Calu3 (cell line): ENCODE results near the gene OVAAL. TPM values are rescaled to one million over a fixed set of nuclear protein-coding genes. Genes with fewer than 3 reads are reported as not detected.

ENCODE experiments used
- BruUV-seq: library from RNA; stranded (reverse); fragments of 400-500 nt; replicated peaks from 2 replicates; lab custom pipeline; 2021; lab: Mats Ljungman, UMichigan
- CTCF ChIA-PET: fragments of 300-600 bp; sonication (Branson Sonifier 250); formaldehyde crosslinking; loops from one replicate; lab custom pipeline; 2022; ENCODE audit warnings: antibody characterized with exemption; lab: Charles Lee
- DNase-seq: peaks from one replicate; pipeline ENCODE4 v3.0.0; 2022
- H3K27ac Mint-ChIP-seq: one replicate; pipeline ENCODE4 v1.8.0; 2022; ENCODE audit warnings: mixed read lengths; ENCODE audit not compliant: unreplicated experiment
- H3K27me3 Mint-ChIP-seq: one replicate; pipeline ENCODE4 v1.8.0; 2022; ENCODE audit warnings: mixed read lengths; ENCODE audit not compliant: unreplicated experiment
- H3K36me3 Mint-ChIP-seq: one replicate; pipeline ENCODE4 v1.8.0; 2022; ENCODE audit warnings: mild to moderate bottlenecking, moderate library complexity, mixed read lengths; ENCODE audit not compliant: insufficient read depth, unreplicated experiment
- H3K4me1 Mint-ChIP-seq: one replicate; pipeline ENCODE4 v1.8.0; 2022; ENCODE audit warnings: mild to moderate bottlenecking, low read depth, mixed read lengths; ENCODE audit not compliant: unreplicated experiment
- H3K4me3 Mint-ChIP-seq: one replicate; pipeline ENCODE4 v1.8.0; 2022; ENCODE audit warnings: mild to moderate bottlenecking, low read depth, moderate library complexity, mixed read lengths; ENCODE audit not compliant: unreplicated experiment
- H3K9me3 Mint-ChIP-seq: one replicate; pipeline ENCODE4 v1.8.0; 2022; ENCODE audit warnings: low read depth, mixed read lengths; ENCODE audit not compliant: unreplicated experiment
- intact Hi-C: fragments of 100-400 bp; cut with micrococcal nuclease; formaldehyde crosslinking; loops from one replicate; pipeline ENCODE4 v1.10.0; 2022; ENCODE audit not compliant: unreplicated experiment
- total RNA-seq: library from RNA; stranded (reverse); gene quantifications from 2 replicates; pipeline ENCODE4 v1.2.3, GENCODE V29; 2022
- TF ChIP-seq, protein P1 (sequence below): fragments of 200-600 bp; IDR thresholded peaks from one replicate; pipeline ENCODE4 v1.8.0; 2022; ENCODE audit warnings: antibody characterized with exemption; ENCODE audit not compliant: unreplicated experiment

Gene OVAAL
- total RNA-seq, 1 experiment from 2014 or later = not detected

DNA sequence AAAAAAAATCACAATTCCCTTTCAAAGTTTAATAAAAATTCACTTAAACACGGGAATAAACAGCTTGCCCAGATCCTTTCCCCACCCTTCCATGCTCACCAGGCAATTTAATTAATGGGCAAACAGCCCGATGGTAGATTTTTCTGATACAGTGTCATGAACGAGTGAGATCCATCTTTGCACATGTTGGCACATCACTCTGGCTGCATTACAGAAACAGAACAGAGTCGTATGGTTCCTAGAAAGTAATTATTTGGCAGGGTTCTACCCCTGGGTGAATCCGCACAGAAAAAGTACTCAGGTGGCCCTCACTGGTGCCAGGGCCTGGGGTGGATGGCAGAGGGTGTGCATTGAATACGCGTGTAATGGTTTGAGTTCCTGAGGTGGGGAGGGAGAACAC lies 24.6 kb upstream of the OVAAL start:
- BruUV-seq = no TSS peak
- CTCF ChIA-PET = no interaction called here
- Mint-ChIP-seq H3K9me3 (no peaks in the 10 kb centered on the region), H3K27me3 (no peaks in the 10 kb centered on the region), H3K4me1 (peaks cover 17% of the 10 kb centered on the region), H3K36me3 (peaks cover 7% of the 10 kb centered on the region), H3K27ac (no peak overlapping the region), H3K4me3 (no peak overlapping the region)
- TF ChIP-seq, protein P1, sequence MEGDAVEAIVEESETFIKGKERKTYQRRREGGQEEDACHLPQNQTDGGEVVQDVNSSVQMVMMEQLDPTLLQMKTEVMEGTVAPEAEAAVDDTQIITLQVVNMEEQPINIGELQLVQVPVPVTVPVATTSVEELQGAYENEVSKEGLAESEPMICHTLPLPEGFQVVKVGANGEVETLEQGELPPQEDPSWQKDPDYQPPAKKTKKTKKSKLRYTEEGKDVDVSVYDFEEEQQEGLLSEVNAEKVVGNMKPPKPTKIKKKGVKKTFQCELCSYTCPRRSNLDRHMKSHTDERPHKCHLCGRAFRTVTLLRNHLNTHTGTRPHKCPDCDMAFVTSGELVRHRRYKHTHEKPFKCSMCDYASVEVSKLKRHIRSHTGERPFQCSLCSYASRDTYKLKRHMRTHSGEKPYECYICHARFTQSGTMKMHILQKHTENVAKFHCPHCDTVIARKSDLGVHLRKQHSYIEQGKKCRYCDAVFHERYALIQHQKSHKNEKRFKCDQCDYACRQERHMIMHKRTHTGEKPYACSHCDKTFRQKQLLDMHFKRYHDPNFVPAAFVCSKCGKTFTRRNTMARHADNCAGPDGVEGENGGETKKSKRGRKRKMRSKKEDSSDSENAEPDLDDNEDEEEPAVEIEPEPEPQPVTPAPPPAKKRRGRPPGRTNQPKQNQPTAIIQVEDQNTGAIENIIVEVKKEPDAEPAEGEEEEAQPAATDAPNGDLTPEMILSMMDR = no peak
- no peak for DNase-seq
- intact Hi-C loops = loop anchor here (5.0 kb wide), 1 partner anchor 328 kb away; no protein-coding TSS in a partner anchor

DNA sequence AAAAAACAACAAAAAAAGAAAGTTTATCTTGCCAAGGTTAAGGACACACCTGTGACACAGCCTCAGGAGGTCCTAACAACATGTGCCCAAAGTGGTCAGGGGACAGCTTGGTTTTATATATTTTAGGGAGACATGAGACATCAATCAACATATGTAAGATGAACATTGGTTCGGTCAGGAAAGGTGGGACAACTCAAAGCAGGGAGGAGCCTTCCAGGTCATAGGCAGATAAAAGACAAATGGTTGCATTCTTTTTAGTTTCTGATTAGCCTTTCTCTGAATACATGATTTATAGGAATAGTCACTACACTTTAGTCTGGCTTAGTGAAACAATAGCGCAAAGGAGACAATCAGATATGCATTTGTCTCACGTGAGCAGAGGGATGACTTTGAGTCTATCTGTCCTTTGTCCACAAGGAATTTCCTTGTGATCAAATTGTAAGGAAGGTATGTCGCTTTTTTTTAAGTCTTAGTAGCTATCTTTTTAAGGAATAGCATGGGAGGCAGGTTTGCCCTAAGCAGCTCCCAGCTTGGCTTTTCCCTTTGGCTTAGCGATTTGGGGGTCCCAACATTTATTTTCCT lies 23.3 kb upstream of the OVAAL start:
- BruUV-seq = no TSS peak
- CTCF ChIA-PET = no interaction called here

DNA sequence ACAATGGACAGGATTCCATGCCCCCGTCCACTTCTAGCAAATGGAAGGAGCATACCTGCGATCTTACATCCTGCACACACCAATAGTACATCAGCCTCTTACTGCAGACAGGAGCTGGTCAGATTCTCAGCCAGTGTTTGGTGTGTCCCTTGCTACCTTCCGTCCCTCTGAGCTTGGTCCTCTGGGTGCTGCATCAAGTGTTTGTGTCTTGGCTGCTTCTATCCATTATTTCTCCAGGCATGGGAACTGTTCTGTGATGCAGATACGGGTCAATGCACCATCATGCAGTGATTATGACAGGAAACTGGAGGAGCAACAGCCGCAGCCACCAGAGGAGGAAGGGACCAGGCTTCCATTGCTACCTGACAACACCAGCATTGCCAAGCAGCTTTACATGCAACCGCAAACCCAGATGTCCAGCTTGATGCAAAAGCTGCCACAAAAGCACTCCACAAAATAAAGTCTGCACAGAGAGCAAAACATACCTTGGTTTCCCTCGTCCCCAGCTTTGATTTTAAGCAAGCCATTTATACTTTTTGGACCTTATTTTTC lies 21.9 kb upstream of the OVAAL start:
- H3K9me3 Mint-ChIP-seq = no peaks in the 10 kb centered on the region
- H3K36me3 Mint-ChIP-seq = no peaks in the 10 kb centered on the region
- no peaks in the 10 kb centered on the region for H3K27me3 Mint-ChIP-seq
- DNase-seq = no peak
- TF ChIP-seq, protein P1 = no peak
- no peak overlapping the region for H3K27ac Mint-ChIP-seq
- CTCF ChIA-PET = interaction anchor here (0.6 kb wide), 1 partner anchor 306 kb away, joined by 3 read pairs; no protein-coding TSS in a partner anchor
- no peaks in the 10 kb centered on the region for H3K4me1 Mint-ChIP-seq
- H3K4me3 Mint-ChIP-seq = no peak overlapping the region
- BruUV-seq = no TSS peak
- intact Hi-C loops = no loop called here

More for the DNA sequence above, 23.3 kb upstream of the OVAAL start:
- TF ChIP-seq, protein P1 = no peak
- Mint-ChIP-seq H3K4me3 (no peak overlapping the region), H3K27me3 (no peaks in the 10 kb centered on the region), H3K4me1 (peaks cover 6% of the 10 kb centered on the region), H3K9me3 (no peaks in the 10 kb centered on the region), H3K27ac (no peak overlapping the region), H3K36me3 (peaks cover 2% of the 10 kb centered on the region)
- intact Hi-C loops = no loop called here
- no peak for DNase-seq

DNA sequence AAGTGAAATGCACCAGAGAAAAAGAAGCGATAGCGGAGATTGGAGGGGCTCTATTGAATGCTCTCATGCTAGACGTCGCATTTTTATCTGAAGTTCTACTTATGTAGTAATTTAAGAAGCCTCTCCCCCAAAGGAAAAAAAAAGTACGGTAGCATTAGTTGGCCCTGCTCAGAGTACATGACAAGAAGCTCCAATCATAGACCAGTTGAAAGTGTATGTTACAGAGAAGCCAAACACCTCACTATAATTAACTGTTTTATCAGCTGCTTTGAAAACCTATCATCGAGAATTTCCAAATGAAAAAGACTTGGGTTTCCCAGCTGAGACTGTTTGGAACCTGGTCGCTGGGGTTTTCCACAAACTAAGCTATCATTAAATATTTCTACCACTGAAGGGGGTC lies 19.6 kb upstream of the OVAAL start:
- TF ChIP-seq, protein P1 = no peak
- H3K36me3 Mint-ChIP-seq = no peaks in the 10 kb centered on the region
- DNase-seq = no peak
- no peaks in the 10 kb centered on the region for H3K9me3 Mint-ChIP-seq
- no peaks in the 10 kb centered on the region for H3K4me1 Mint-ChIP-seq
- H3K27ac Mint-ChIP-seq = no peak overlapping the region
- H3K27me3 Mint-ChIP-seq = no peaks in the 10 kb centered on the region
- CTCF ChIA-PET = no interaction called here
- no peak overlapping the region for H3K4me3 Mint-ChIP-seq
- BruUV-seq = no TSS peak
- intact Hi-C loops = no loop called here
